NOMO-1 treated with DMSO at 0.1 percent for 48 hours (cell line): Measurements from ENCODE around the gene SATB1.
"Not testable (repeated sequence)": the region's sequence is repeated elsewhere in the genome, so short reads cannot be mapped to it uniquely, and the experiment has no call there.

Experiments used
- DNase-seq: peaks from one replicate; lab custom pipeline; 2025; ENCODE audit not compliant: unreplicated experiment; lab: John Stamatoyannopoulos, UW

The SATB1 gene

GRCh38 chr3:18355832-18356231 is 69.3 kb downstream of the SATB1 start:
- DNase-seq, result no peak

DNA sequence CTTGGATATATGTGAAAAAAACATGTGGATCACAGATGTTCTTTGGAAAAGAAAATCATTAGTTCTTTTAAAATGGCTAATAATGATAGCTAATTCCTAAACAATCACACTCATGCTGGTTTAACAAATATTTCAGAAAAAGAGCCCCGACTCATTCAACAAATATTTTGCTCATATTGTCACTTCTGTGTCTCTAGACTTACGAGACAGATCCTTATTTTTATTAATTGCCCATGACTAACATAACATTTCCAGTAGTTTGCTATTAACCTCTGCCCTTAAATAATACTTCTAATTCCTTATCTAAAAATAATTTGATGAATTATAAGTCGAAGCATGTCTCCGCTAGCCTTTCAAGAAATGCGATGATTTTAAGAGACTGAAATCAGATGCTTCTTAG is 70.4 kb downstream of the SATB1 start:
- no peak for DNase-seq

DNA sequence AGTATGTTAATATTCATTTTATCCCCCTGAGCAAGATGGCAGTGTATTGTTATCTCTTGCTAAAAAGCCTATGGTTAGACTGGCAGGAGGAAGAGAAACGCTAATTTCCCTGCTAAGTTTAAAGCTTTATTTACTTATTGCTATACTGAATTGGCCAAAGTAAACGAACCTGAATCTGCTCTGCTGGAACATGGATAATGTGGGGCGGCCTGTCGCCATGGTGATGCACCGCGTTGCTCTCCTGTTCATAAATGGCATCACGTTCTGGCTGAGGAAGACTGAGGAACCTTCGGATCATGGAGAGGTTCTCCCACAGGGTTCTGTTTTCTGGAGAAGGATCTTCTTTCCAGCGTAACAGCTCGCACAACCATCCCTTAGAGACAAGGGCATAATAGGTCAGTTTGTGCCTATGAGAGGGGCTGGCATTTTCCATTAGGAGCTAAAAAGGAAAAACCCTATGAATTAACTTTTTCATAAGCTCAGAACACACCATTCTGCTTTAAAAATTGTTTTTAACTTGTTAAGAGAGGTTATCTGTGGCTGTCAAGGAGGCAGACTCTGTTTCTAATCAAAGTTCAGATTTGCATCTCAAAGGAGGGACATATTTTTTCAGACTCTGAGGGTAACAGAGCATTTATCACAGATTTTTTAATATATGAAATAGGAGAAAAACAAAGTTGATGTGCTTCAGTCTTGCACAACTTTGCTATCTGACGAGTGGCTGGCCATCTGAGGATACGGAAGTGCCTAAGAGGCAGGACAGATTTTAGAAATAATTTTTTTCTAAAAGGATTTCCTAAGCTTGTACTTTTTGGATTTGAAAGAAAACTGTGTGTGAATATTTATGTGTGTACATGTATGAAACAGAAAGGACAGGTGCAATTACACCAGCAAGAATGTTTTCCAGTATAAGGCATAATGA is 73.1 kb downstream of the SATB1 start:
- DNase-seq, result no peak

DNA sequence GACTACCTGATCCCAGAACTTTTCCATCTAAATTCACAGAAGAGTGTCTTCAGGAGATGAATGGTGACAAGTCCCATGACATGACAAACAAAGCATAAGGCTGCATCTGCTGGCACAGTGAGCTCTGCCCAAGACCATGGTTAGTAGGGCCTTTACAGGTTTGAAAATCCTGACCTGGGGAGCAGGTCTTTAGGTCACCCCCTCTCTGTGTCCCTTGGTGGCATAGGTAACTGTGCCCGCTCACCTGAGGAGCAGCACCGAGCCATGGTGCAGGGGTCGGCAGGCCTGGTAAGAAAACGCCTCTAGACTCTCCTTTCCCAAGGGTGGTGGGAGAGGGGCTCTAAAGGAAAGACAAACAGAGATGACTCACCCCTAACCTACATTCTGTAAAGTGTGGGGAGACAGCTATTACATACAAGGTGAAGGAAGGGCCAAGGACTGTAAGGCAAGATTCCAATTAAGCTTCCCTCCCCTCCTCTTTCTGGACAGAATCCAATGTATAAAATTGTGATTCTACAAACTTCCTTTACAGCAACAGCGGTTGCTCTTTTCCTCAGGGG is 74.0 kb downstream of the SATB1 start:
- no peak for DNase-seq

DNA sequence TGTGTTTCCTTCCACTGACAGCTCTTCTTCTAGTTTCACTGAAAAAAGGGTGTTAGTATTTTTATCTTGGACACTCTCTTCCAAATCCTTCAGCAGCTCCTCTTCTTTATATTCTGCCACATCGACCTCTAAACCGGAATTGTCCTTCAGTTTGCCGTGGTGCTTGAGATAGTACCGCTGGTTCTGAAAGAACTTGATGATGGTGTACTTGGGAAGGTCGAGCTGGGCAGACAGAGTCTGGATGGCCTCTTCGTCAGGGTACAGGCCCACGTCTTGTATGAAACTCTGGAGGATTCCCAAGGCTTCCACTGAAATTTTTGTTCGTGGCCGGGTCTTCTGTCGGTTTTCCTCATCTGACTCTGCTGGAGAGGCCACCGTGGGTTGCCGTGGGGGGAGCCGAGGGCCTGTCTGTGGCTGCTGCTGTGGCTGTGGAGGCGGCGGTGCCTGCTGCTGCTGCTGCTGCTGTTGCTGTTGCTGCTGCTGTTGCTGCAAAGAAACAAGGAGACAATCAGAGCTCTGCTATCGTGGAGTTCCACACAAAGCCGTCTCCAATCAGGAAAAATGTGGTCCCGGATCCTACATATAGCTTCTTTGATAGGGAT is 75.8 kb downstream of the SATB1 start:
- DNase-seq, result no peak

GRCh38 chr3:18346097-18346496 is 79.0 kb downstream of the SATB1 start:
- DNase-seq, result no peak

- DNase-seq, result no peak
These were observed 80.1 kb downstream of the SATB1 start for GRCh38 chr3:18345015-18345367.

- no peak for DNase-seq
These were observed 80.7 kb downstream of the SATB1 start for GRCh38 chr3:18344306-18345014.

DNA sequence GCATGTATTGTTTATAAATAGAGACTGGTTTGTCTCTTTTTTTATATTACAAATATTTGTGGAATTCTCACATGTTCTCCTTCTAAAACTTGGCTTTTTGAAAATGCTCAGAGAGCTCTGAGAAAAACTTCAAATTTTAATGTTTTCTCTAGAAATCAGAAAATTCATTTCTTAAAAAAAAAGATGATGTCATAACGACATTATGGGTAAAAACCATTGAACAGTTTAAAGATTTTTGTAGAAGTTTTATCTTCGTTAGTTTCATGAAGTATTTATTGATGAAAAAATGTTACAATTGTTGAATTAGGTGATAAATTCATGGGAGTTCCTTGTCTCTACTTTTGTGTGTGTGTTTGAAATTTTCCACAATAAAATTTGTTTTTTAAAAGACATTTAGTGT is 81.3 kb downstream of the SATB1 start:
- DNase-seq, result no peak

DNA sequence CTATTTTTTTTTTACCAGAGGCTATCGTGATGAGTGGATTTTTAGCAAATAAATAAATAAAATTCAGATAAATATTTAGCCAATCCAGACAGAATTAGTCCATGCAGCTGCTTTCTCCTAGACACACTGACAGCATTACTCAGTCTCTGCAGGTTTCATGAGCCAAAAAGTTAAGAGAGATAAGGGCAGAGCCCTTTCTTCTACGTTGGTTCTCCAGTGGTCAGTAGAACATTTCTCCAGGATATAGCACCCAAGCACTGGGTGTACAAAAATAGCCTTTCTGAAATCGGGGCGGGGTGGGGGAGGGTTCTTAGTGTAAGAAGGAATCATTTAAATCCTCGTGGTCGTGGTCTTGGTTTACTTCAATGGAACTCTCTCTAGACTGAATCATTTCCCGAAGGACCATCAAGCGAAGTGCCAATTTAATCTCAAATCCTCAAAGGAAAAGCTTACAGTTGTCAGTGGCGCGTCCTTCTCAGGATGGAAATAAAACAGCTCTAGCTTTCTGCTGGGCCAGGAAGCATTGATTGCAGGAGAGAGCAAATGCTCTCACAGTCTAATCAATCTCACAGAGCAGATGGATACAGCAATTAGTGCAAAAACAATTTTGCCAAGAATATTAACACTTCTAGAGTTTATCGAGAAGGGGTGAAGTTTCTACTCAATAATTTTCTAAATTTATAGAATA is 86.2 kb downstream of the SATB1 start:
- DNase-seq, result no peak

DNA sequence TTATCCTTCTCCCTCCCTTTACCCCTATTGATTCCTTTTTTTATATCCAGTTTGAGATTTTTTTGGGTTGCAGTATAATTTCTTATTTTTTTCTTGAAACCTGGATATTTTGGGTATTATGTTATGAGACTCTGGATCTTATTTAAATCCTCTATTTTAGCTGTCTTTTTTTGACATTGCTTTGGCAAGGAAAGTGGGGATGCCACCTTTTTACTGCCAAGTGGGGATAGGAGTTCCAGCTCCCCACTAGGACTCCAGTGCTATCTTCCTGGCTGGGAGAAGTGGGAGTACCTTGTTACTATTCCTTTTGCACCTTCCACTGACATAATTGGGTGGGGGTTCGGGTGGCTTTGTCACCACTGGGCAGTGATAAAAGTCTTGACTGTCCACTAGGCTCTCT is 87.9 kb downstream of the SATB1 start:
- no peak for DNase-seq

DNA sequence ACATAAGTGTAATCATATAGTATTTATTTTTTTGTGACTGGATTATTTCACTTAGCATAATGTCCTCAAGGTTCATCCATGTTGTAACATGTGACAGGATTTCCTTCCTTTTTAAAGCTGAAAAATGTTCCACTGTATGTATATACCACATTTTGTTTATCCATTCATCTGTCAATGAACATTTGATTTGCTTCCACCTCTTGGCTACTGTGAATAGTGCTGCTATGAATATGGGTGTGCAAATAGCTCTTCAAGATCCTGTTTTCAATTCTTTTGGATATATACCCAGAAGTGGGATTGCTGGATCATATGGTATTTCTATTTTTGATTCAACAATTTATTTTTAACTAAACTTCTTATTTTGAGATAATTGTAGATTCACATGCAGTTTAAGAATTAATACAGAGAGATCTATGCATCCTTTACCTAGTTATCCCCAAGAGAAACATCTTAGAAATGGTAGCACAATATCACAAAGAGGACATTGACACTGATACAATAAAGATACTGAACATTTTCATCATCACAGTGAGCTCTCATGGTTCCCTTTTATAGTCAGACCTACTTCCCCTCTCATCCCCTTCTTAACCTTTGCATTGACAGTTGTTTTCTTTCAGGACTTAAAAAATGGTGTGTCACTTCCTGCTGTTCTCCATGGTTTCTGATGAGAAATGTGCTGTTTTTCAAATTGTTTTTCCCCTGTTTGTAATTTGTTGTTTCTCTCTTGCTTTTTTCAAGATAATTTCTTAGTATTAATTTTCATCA is 90.1 kb downstream of the SATB1 start:
- peak; percentile 92 for DNase-seq

DNA sequence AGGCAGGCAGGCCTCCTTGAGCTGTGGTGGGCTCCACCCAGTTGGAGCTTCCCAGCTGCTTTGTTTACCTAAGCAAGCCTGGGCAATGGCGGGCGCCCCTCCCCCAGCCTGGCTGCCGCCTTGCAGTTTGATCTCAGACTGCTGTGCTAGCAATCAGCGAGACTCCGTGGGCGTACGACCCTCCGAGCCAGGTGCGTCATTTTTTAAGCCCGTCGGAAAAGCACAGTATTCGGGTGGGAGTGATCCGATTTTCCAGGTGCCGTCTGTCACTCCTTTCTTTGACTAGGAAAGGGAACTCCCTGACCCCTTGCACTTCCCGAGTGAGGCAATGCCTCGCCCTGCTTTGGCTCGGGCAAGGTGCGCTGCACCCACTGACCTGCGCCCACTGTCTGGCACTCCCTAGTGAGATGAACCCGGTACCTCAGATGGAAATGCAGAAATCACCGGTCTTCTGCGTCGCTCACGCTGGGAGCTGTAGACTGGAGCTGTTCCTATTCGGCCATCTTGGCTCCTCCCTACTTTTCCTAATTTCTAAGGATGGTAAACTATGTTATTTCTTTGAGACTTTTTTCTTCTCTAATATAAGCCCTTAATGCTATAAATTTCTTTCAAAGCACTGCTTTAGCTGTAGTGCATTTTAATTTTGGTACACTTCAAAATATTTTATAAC is 94.2 kb downstream of the SATB1 start:
- DNase-seq, result not testable (repeated sequence)

DNA sequence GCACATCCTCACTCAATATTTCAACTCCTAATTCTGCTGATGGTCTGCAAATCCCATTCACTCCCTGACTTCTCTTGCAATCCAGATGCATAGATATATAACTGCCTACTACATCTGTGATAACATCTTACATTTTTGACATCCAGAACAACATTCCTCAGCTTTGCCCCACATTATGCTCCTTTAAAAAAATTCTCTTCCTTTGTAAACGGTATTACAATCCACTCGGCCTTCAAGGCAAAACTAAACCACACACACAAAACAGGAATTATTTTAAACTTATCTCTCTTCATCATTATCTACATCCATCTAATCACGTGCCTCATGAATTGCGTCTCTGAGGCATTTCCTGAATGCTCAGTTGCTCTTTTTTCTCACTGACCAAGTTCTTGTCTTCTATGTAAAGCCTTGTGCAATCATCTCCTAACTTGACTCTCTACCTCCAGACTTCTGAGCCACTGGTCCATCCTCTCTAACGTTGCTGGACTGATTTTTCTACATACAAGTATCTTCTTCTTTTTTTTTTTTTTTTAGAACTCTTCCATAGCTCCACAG is 117.0 kb downstream of the SATB1 start:
- no peak for DNase-seq

DNA sequence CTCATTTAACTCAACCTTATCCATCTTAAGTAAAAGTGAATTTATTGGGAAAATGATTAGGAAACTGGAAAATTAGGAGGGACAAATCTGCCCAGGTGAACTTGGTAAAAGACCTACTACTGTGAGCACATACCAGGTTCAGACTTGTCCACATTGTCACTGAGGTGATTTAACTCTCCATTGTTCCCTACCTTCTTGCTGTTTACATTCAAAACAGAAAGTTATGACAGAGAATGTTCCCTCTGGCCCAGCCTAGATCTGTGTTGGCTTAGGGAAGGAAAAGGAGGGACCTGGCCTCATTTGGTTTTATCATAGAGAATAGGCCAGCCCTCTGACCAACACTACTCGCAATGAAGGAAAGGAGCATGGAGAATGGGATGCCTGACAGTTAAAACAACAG is 117.6 kb downstream of the SATB1 start:
- DNase-seq, result no peak

- no peak for DNase-seq
These were observed 122.6 kb downstream of the SATB1 start for GRCh38 chr3:18302517-18302916.

DNA sequence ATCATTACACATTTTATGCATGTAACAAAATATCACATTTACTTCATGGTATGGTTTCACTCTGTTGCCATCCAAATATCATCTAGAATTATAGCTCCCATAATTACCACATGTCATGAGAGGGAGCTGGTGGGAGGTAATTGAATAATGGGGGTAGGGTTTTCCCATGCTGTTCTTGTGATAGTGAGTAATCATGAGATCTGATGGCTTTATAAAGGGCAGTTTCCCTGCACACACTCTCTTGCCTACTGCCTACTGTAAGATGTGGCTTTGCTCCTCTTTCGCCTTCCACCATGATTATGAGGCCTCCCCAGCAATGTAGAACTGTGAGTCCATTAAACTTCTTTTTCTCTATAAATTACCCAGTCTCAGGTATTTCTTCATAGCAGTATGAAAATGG is 123.4 kb downstream of the SATB1 start:
- DNase-seq, result no peak

GRCh38 chr3:18300916-18301315 is 124.2 kb downstream of the SATB1 start:
- no peak for DNase-seq

GRCh38 chr3:18297126-18297525 is 128.0 kb downstream of the SATB1 start:
- no peak for DNase-seq
